Activated CD4-positive, alpha-beta T cell treated with anti-CD3 and anti-CD28 coated beads for 4 hours (primary cell): ENCODE measurements around the gene ADAM17.

Experiments used
- DNase-seq, 2 donors: peaks; one replicate each; pipeline ENCODE4 v3.0.0-alpha.2; 2020

Gene ADAM17

GRCh38 chr2:9466147-9466683 lies 89.4 kb downstream of the ADAM17 start:
- no peak for DNase-seq

- DNase-seq = no peak
These were observed 90.5 kb downstream of the ADAM17 start for GRCh38 chr2:9465170-9465569.

- DNase-seq = no peak
These were observed 92.0 kb downstream of the ADAM17 start for GRCh38 chr2:9463698-9464034.

- DNase-seq = no peak
These were observed 92.5 kb downstream of the ADAM17 start for GRCh38 chr2:9462886-9463697.

- DNase-seq = no peak
These were observed 93.3 kb downstream of the ADAM17 start for GRCh38 chr2:9462313-9462712.

GRCh38 chr2:9461079-9461478 lies 94.6 kb downstream of the ADAM17 start:
- no peak for DNase-seq

GRCh38 chr2:9460441-9461017 lies 95.1 kb downstream of the ADAM17 start:
- DNase-seq = no peak

GRCh38 chr2:9451231-9451630 lies 104.4 kb downstream of the ADAM17 start:
- no peak for DNase-seq

- no peak for DNase-seq
These were observed 110.5 kb downstream of the ADAM17 start for GRCh38 chr2:9445089-9445488.

GRCh38 chr2:9443526-9443925 lies 112.1 kb downstream of the ADAM17 start:
- DNase-seq = no peak

GRCh38 chr2:9441556-9441955 lies 114.1 kb downstream of the ADAM17 start:
- DNase-seq = no peak

- no peak for DNase-seq
These were observed 115.4 kb downstream of the ADAM17 start for GRCh38 chr2:9440058-9440727.

- DNase-seq = no peak
These were observed 116.1 kb downstream of the ADAM17 start for GRCh38 chr2:9439536-9439935.
